HG02642 (cell line): Measurements from ENCODE around the gene EXOC1L.

Experiments used
- ATAC-seq: cut with Tn5 transposase; IDR thresholded peaks from one replicate; pipeline ENCODE4 v1.9.1; 2021; ENCODE audit warnings: mild to moderate bottlenecking; ENCODE audit not compliant: unreplicated experiment, poor library complexity

Gene EXOC1L

GRCh38 chr4:55879224-55879623 is 59.6 kb downstream of the EXOC1L start:
- no peak for ATAC-seq

GRCh38 chr4:55880652-55881280 is 61.2 kb downstream of the EXOC1L start:
- no peak for ATAC-seq

- no peak for ATAC-seq
Measured at GRCh38 chr4:55884093-55884850, 64.7 kb downstream of the EXOC1L start.

GRCh38 chr4:55884851-55885219 is 65.2 kb downstream of the EXOC1L start:
- ATAC-seq = no peak
